Gastroesophageal sphincter (tissue), 3 donors: ENCODE data around the gene FAM118B.

ENCODE experiments used
- EP300 ChIP-seq: sonication (generic); formaldehyde crosslinking; IDR thresholded peaks from one replicate; pipeline ENCODE4 v1.6.1; 2017; ENCODE audit warnings: antibody characterized with exemption, mild to moderate bottlenecking
- POLR2A ChIP-seq, 2 donors: fragments of 450-650 bp; IDR thresholded peaks; one replicate each; pipeline ENCODE4 v1.6.1; 2017; ENCODE audit warnings: antibody characterized with exemption in 2 of 2, mild to moderate bottlenecking in 2 of 2, moderate library complexity in 1 of 2
- POLR2AphosphoS5 ChIP-seq: sonication (generic); formaldehyde crosslinking; IDR thresholded peaks from one replicate; pipeline ENCODE4 v1.6.1; 2017; ENCODE audit warnings: antibody characterized with exemption
- TF ChIP-seq, protein P1 (sequence below), 4 experiments: fragments of 200-600 bp in 2 of 4; fragments of 450-650 bp in 2 of 4; sonication (generic) in 1 of 4; IDR thresholded peaks; one replicate each; pipeline ENCODE4 v1.5.1; 2017 to 2019; ENCODE audit warnings: antibody characterized with exemption in 4 of 4, mild to moderate bottlenecking in 2 of 4, moderate library complexity in 2 of 4

DNA sequence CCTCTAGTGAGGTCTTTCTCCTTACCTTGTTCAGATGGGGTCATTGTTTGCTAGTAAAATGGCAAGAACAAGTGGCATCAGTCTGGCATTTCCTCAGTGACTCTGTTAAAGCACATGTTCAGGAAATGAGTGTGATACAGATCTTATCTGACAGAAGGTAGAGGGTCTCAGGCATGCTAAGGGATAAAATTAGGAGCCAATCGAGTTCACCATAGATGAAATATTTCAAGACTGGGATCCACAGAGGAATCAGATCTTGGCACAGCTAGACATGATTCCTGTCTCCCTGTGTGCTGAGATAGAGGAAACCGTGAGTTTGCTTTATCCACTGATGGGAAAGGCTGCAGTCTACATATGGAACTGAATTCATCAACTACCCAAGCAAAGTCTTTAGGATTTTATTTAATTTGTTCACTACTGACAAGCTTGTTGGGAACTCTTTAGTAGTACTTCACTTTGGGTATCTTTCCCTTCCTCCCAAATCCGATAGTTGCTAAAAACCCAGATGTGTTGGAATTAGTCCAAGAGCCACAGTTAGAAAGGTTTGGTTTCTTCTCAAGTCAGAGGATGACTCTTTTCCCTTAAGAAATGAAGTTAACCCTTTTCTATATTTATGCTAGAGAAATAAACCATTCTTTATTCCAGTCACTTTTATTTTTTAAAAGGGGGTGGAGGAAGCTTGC is 18.4 kb downstream of the FAM118B start:
- TF ChIP-seq POLR2A (IDR thresholded peaks at IDR 0.05) = no peak
- no peak for TF ChIP-seq EP300
- TF ChIP-seq, protein P1, sequence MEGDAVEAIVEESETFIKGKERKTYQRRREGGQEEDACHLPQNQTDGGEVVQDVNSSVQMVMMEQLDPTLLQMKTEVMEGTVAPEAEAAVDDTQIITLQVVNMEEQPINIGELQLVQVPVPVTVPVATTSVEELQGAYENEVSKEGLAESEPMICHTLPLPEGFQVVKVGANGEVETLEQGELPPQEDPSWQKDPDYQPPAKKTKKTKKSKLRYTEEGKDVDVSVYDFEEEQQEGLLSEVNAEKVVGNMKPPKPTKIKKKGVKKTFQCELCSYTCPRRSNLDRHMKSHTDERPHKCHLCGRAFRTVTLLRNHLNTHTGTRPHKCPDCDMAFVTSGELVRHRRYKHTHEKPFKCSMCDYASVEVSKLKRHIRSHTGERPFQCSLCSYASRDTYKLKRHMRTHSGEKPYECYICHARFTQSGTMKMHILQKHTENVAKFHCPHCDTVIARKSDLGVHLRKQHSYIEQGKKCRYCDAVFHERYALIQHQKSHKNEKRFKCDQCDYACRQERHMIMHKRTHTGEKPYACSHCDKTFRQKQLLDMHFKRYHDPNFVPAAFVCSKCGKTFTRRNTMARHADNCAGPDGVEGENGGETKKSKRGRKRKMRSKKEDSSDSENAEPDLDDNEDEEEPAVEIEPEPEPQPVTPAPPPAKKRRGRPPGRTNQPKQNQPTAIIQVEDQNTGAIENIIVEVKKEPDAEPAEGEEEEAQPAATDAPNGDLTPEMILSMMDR (IDR thresholded peaks at IDR 0.05) = no peak
- TF ChIP-seq POLR2AphosphoS5 = no peak
